ENCODE results near the gene GRAMD1B.
"Not testable (repeated sequence)": the region's sequence is repeated elsewhere in the genome, so short reads cannot be mapped to it uniquely, and the experiment has no call there.

GRAMD1B gene

GRCh38 chr11:123513309-123513708, 83.2 kb downstream of the GRAMD1B start:
- not testable (repeated sequence) for DNase-seq

- no peak for DNase-seq
Observed at GRCh38 chr11:123516238-123516637, 86.2 kb downstream of the GRAMD1B start.

- DNase-seq = no peak
Observed at GRCh38 chr11:123517559-123518364, 87.7 kb downstream of the GRAMD1B start.

GRCh38 chr11:123518496-123519054, 88.5 kb downstream of the GRAMD1B start:
- no peak for DNase-seq

GRCh38 chr11:123519055-123519796, 89.2 kb downstream of the GRAMD1B start:
- no peak for DNase-seq

- no peak for DNase-seq
Observed at GRCh38 chr11:123519797-123520193, 89.7 kb downstream of the GRAMD1B start.

- not testable (repeated sequence) for DNase-seq
Observed at GRCh38 chr11:123520476-123520875, 90.4 kb downstream of the GRAMD1B start.

- DNase-seq = no peak
Observed at GRCh38 chr11:123521001-123521400, 90.9 kb downstream of the GRAMD1B start.

GRCh38 chr11:123521930-123522329, 91.9 kb downstream of the GRAMD1B start:
- no peak for DNase-seq

- DNase-seq = no peak
Observed at GRCh38 chr11:123523539-123523938, 93.5 kb downstream of the GRAMD1B start.

- no peak for DNase-seq
Observed at GRCh38 chr11:123525097-123525496, 95.0 kb downstream of the GRAMD1B start.

- DNase-seq = no peak
Observed at GRCh38 chr11:123525511-123525918, 95.4 kb downstream of the GRAMD1B start.

GRCh38 chr11:123526027-123526805, 96.1 kb downstream of the GRAMD1B start:
- DNase-seq = no peak

- no peak for DNase-seq
Observed at GRCh38 chr11:123526918-123527317, 96.8 kb downstream of the GRAMD1B start.

GRCh38 chr11:123527526-123527925, 97.5 kb downstream of the GRAMD1B start:
- DNase-seq = no peak

- no peak for DNase-seq
Observed at GRCh38 chr11:123527947-123528346, 97.9 kb downstream of the GRAMD1B start.

- no peak for DNase-seq
Observed at GRCh38 chr11:123531325-123531724, 101.3 kb downstream of the GRAMD1B start.

GRCh38 chr11:123532131-123532530, 102.1 kb downstream of the GRAMD1B start:
- no peak for DNase-seq

GRCh38 chr11:123535401-123535800, 105.3 kb downstream of the GRAMD1B start:
- DNase-seq = no peak

GRCh38 chr11:123536690-123537437, 106.8 kb downstream of the GRAMD1B start:
- no peak for DNase-seq

GRCh38 chr11:123537726-123538125, 107.7 kb downstream of the GRAMD1B start:
- no peak for DNase-seq

- no peak for DNase-seq
Observed at GRCh38 chr11:123543797-123544196, 113.7 kb downstream of the GRAMD1B start.
